Dermis blood vessel endothelial cell (primary cell): ENCODE data around the gene MS4A2. TPM values are rescaled to one million over a fixed set of nuclear protein-coding genes. Genes with fewer than 3 reads are reported as not detected.
"Not testable (repeated sequence)": the region's sequence is repeated elsewhere in the genome, so short reads cannot be mapped to it uniquely, and the experiment has no call there.

ENCODE experiments used
- DNase-seq: peaks from one replicate; pipeline ENCODE4 v3.0.0; 2010
- total RNA-seq: library from RNA; depleted of rRNA; stranded (reverse); fragments of >200 nt; gene quantifications from 2 replicates; pipeline ENCODE4 v1.2.3, GENCODE V29; 2014

Gene MS4A2
- not detected in 2 replicates for total RNA-seq

GRCh38 chr11:60088364-60088763, at the start of gene MS4A2:
MS4A2 (plus strand) TSS chr11:60088664; CDS start chr11:60088766, 102 bp downstream.
- DNase-seq, result no peak

DNA sequence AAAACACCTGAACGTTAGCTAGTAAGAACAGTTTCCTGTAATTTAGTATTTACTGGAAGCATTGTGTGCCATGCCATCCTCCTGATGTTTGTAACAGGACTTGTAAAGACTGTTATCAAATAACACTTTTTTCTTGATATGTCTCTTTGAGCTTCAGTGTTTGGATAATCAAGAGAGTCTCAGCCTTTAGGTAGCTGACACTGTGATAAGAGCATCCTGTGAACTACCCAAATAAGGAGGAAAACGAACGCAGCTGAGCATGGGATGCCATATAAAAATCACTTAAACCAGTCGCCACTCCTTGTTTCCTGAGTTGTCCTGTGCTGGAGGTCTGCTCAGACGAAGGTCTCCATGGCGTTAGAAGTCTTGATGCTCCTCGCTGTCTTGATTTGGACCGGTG, 48.4 kb upstream of the MS4A2 start, which contains the start of gene OOSP2:
OOSP2 (plus strand) TSS at position 301 of the 400 bp plus-strand sequence; CDS start at position 352, 51 bp downstream.
- DNase-seq, result no peak

DNA sequence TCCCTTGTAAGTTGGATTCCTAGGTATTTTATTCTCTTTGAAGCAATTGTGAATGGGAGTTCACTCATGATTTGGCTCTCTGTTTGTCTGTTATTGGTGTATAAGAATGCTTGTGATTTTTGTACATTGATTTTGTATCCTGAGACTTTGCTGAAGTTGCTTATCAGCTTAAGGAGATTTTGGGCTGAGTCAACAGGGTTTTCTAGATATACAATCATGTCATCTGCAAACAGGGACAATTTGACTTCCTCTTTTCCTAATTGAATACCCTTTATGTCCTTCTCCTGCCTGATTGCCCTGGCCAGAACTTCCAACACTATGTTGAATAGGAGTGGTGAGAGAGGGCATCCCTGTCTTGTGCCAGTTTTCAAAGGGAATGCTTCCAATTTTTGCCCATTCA, 38.0 kb upstream of the MS4A2 start:
- DNase-seq, result not testable (repeated sequence)

- not testable (repeated sequence) for DNase-seq
Measured at GRCh38 chr11:60050839-60051238, 37.6 kb upstream of the MS4A2 start.

GRCh38 chr11:60056349-60056969, 32.0 kb upstream of the MS4A2 start, which contains the start of gene MS4A3:
MS4A3 (plus strand) TSS chr11:60056665; CDS start chr11:60061161, 4,496 bp downstream.
- no peak for DNase-seq

DNA sequence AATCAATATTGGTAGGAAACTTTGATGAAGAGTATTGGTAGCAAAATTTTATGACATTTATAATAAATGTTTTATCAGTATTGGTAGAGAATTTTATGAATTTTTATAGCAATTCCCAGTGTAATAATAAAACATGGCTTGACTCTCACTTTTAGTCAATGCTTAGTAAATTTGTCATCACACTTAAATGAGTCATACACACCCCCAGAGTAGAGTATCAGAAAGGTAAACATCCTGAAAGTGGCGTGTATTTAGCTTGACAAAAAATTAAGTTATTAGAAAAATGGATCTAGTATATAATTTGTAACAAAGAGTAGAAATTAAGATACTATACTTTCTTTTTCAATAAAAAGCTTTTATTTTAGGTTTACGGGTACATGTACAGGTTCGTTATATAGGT, 29.4 kb upstream of the MS4A2 start:
- DNase-seq, result no peak

- no peak for DNase-seq
Measured at GRCh38 chr11:60059521-60060240, 28.8 kb upstream of the MS4A2 start.

DNA sequence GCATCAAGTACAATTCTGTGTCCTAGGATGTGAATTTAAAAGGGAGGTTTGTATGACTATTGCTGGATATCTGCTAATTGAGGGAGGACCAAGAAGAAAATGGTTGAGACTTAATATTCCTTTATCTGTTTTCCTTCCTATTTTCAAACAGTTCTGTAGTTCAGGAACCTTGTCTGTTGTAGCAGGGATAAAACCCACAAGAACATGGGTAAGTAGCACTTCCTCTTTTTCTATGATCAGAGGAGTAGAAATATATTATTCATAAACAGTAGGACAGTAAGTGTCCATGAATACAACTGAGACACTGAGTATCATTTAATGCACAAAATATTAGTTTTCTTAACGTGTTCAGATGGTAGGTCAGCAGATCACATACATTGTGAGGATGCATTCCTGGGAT, 24.4 kb upstream of the MS4A2 start:
- DNase-seq, result no peak

DNA sequence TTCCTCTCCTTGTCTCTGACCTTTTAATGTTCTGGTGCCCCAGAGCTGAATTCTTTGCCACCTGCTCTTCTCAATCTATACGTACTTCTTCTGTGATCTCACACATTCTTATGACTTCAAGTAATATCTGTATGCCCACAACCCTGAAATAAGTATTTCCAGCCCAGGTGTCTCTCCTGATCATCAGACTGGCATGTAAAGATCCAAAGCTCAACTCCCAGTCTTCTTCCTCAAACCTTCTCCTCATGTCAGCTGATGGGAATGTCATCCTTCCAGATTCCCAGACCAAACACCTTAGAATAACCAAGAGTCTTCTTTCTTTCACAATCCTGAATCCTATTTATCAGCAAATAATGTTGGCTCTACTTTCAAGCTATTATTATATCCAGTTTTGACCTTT, 22.7 kb upstream of the MS4A2 start:
- DNase-seq, result no peak

GRCh38 chr11:60069450-60069849, 19.0 kb upstream of the MS4A2 start:
- no peak for DNase-seq

GRCh38 chr11:60071644-60072043, 16.8 kb upstream of the MS4A2 start:
- not testable (repeated sequence) for DNase-seq

DNA sequence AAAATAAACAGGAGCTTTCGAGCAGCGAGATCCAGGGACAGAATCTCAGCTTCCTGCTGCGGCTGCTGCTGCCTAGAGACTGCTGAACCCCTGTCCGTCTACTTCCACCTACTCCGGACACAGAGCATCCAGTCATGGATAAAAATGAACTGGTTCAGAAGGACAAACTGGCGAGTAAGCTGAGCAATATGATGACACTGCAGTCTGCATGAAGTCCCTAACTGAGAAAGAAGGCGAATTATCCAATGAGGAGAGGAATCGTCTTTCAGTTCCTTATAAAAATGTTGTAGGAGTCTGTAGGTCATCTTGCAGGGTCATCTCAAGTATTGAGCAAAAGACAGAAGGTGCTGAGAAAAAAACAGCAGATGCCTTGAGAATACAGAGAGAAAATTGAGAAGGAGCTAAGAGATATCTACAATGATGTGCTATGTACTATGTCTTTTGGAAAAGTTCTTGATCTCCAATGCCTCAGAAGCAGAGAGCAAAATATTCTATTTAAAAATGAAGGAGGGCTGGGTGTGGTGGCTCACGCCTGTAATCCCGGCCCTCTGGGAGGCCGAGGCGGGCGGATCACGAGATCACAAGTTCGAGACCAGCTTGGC, 11.1 kb upstream of the MS4A2 start:
- no peak for DNase-seq

DNA sequence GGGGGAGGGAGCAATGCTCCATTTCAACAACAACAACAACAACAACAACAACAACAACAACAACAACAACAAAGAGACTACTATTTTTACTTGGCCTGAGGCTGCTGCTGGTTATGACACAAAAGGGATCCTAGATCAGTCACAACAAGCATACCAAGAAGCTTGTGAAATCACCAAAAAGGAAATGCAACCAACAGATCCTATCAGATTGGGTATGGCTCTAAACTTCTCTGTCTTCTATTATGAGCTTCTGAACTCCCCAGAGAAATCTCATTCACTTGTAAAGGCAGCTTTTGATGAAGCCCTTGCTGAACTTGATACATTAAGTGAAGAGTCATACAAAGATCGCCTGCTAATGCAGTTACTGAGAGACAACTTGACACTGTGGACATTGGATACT, 10.5 kb upstream of the MS4A2 start:
- no peak for DNase-seq

- DNase-seq, result no peak
Measured at GRCh38 chr11:60078745-60079144, 9.7 kb upstream of the MS4A2 start.

- no peak for DNase-seq
Measured at GRCh38 chr11:60080535-60080934, 7.9 kb upstream of the MS4A2 start.

GRCh38 chr11:60084631-60085273, 3.7 kb upstream of the MS4A2 start:
- DNase-seq, result no peak

GRCh38 chr11:60085909-60086308, 2.6 kb upstream of the MS4A2 start:
- DNase-seq, result no peak

GRCh38 chr11:60087239-60087638, 1.2 kb upstream of the MS4A2 start:
- no peak for DNase-seq

- no peak for DNase-seq
Measured at GRCh38 chr11:60095477-60096120, 7.1 kb downstream of the MS4A2 start.

DNA sequence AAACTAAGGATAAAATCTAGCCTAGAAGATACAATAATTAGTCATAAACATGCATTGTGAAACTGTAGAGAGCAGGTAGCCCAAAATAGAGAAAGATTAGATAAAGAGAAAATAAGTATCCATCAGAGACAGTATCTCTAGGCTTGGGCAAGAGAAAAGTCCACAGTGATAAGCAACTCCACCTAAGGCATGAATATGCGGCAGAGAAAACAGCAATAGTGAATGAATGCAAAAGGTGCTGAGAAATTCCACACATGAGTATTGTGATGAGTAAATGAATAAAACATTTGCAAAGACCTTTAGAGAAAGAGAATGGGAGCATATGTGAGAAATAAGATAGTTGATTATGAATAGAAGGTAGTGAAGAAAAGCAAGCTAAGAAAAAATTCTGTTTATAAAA, 8.7 kb downstream of the MS4A2 start:
- no peak for DNase-seq

GRCh38 chr11:60098508-60098907, 10.0 kb downstream of the MS4A2 start:
- peak; percentile 48 for DNase-seq

DNA sequence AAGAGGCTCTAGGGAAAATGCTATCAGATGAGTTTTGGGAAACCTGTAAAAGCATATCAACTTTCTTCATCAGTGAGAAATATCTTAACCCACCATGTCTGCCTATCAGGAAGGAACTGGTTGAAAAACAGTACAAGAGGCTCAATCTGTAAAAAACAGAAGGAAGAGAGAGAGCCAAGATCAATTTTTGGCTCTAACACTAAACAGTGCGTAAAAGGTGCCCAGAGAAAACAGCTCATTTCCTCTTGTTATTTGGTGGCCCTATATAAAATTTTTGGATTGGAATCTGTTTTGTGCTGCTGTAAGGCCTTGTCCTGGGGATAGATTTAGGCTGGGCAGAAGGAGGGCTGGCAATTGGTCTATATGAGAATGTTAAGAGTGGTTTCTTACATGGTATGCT, 12.1 kb downstream of the MS4A2 start:
- peak; percentile 25 for DNase-seq

DNA sequence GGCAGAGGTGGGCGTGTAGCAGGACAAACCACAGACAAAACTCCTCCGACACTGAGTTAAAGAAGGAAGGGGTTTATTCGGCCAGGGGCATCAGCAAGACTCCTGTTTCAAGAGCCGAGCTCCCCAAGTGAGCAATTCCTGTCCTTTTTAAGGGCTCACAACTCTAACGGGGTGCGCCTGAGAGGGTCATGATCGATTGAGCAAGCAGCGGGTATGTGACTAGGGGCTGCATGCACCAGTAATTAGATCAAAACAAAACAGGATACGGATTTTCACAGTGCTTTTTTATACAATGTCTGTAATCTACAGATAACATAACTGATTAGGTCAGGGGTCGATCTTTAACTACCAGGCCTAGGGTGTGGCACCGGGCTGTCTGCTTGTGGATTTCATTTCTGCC, 12.9 kb downstream of the MS4A2 start:
- DNase-seq, result not testable (repeated sequence)
